ENCODE results near the gene FOXE3. TPM values are rescaled to one million over a fixed set of nuclear protein-coding genes. Genes with fewer than 3 reads are reported as not detected.

The FOXE3 gene
- total RNA-seq, 1 experiment from 2014 or later = 0.28 TPM

GRCh38 chr1:47411436-47411835 lies 4.6 kb upstream of the FOXE3 start:
- CTCF ChIA-PET = no interaction called here
- H3K36me3 ChIP-seq (ENCODE audit: low read depth) = no peaks in the 10 kb centered on the region
- no peak overlapping the region for H3K27ac ChIP-seq
- no peaks in the 10 kb centered on the region for H3K4me1 ChIP-seq (replicated peaks; ENCODE audit: insufficient read depth)
- POLR2A ChIA-PET (ENCODE audit: unreplicated experiment) = no interaction called here
- no peaks in the 10 kb centered on the region for H3K9me2 ChIP-seq (ENCODE audit: insufficient read depth)
- H4K20me1 ChIP-seq (ENCODE audit: insufficient read depth) = no peaks in the 10 kb centered on the region
- no peaks in the 10 kb centered on the region for H3K27me3 ChIP-seq (ENCODE audit: insufficient read depth, low read depth)
- BruUV-seq (replicated peaks) = no TSS peak
- no peak overlapping the region for H3K4me2 ChIP-seq
- TF ChIP-seq CTCF (conservative IDR thresholded peaks at IDR 0.05) (no peak), EZH2 (IDR thresholded peaks at IDR 0.05; ENCODE audit: low read depth) (no peak)
- no peaks in the 10 kb centered on the region for H3F3A ChIP-seq (ENCODE audit: insufficient read depth, low read depth)
- intact Hi-C loops (cut with micrococcal nuclease; ENCODE audit: unreplicated experiment) = no loop called here
- no peaks in the 10 kb centered on the region for H3K9me3 ChIP-seq (ENCODE audit: insufficient read depth, low read depth)
- no peaks in the 10 kb centered on the region for H3K79me2 ChIP-seq (ENCODE audit: low read depth)
- DNase-seq = no peak
- no peak overlapping the region for H3K4me3 ChIP-seq
- no peak overlapping the region for H2AFZ ChIP-seq

GRCh38 chr1:47412437-47412836 lies 3.6 kb upstream of the FOXE3 start:
- no peak for DNase-seq
- BruUV-seq (replicated peaks) = no TSS peak
- H3K9me2 ChIP-seq (ENCODE audit: insufficient read depth) = no peaks in the 10 kb centered on the region
- CTCF ChIA-PET = no interaction called here
- H4K20me1 ChIP-seq (ENCODE audit: insufficient read depth) = no peaks in the 10 kb centered on the region
- no peak overlapping the region for H3K27ac ChIP-seq
- no peak overlapping the region for H3K4me2 ChIP-seq
- H3K4me1 ChIP-seq (replicated peaks; ENCODE audit: insufficient read depth) = no peaks in the 10 kb centered on the region
- no peaks in the 10 kb centered on the region for H3K27me3 ChIP-seq (ENCODE audit: insufficient read depth, low read depth)
- no peaks in the 10 kb centered on the region for H3F3A ChIP-seq (ENCODE audit: insufficient read depth, low read depth)
- intact Hi-C loops (cut with micrococcal nuclease; ENCODE audit: unreplicated experiment) = no loop called here
- no peak for TF ChIP-seq EZH2 (IDR thresholded peaks at IDR 0.05; ENCODE audit: low read depth)
- no peak for TF ChIP-seq CTCF (conservative IDR thresholded peaks at IDR 0.05)
- POLR2A ChIA-PET (ENCODE audit: unreplicated experiment) = no interaction called here
- H3K4me3 ChIP-seq = no peak overlapping the region
- no peaks in the 10 kb centered on the region for H3K36me3 ChIP-seq (ENCODE audit: low read depth)
- H2AFZ ChIP-seq = no peak overlapping the region
- no peaks in the 10 kb centered on the region for H3K9me3 ChIP-seq (ENCODE audit: insufficient read depth, low read depth)
- no peaks in the 10 kb centered on the region for H3K79me2 ChIP-seq (ENCODE audit: low read depth)

GRCh38 chr1:47416319-47417169 lies 459 bp downstream of the FOXE3 start:
- Histone ChIP-seq H3K36me3 (ENCODE audit: low read depth) (no peaks in the 10 kb centered on the region), H2AFZ (no peak overlapping the region), H3K4me1 (replicated peaks; ENCODE audit: insufficient read depth) (no peaks in the 10 kb centered on the region), H3K4me3 (no peak overlapping the region), H3K9me3 (ENCODE audit: insufficient read depth, low read depth) (no peaks in the 10 kb centered on the region), H3K79me2 (ENCODE audit: low read depth) (no peaks in the 10 kb centered on the region), H3K4me2 (no peak overlapping the region), H3K27ac (no peak overlapping the region), H3F3A (ENCODE audit: insufficient read depth, low read depth) (no peaks in the 10 kb centered on the region), H3K9me2 (ENCODE audit: insufficient read depth) (no peaks in the 10 kb centered on the region), H4K20me1 (ENCODE audit: insufficient read depth) (no peaks in the 10 kb centered on the region), H3K27me3 (ENCODE audit: insufficient read depth, low read depth) (no peaks in the 10 kb centered on the region)
- BruUV-seq (replicated peaks) = no TSS peak
- ChIA-PET CTCF (no interaction called here), POLR2A (ENCODE audit: unreplicated experiment) (interaction anchor here (0.6 kb wide), 1 partner anchor 232 kb away, joined by 3 read pairs; no protein-coding TSS in a partner anchor)
- DNase-seq = no peak
- intact Hi-C loops (cut with micrococcal nuclease; ENCODE audit: unreplicated experiment) = no loop called here
- TF ChIP-seq CTCF (conservative IDR thresholded peaks at IDR 0.05) = no peak
- TF ChIP-seq EZH2 (IDR thresholded peaks at IDR 0.05; ENCODE audit: low read depth) = no peak

All from PC-9 (cell line).